NCI-H446 (cell line): ENCODE results near the gene C10orf143.
"Not testable (repeated sequence)": the region's sequence is repeated elsewhere in the genome, so short reads cannot be mapped to it uniquely, and the experiment has no call there.

Experiments used
- DNase-seq, 2 experiments: peaks; one replicate each; lab custom pipeline; 2025; lab: John Stamatoyannopoulos, UW

Gene C10orf143

DNA sequence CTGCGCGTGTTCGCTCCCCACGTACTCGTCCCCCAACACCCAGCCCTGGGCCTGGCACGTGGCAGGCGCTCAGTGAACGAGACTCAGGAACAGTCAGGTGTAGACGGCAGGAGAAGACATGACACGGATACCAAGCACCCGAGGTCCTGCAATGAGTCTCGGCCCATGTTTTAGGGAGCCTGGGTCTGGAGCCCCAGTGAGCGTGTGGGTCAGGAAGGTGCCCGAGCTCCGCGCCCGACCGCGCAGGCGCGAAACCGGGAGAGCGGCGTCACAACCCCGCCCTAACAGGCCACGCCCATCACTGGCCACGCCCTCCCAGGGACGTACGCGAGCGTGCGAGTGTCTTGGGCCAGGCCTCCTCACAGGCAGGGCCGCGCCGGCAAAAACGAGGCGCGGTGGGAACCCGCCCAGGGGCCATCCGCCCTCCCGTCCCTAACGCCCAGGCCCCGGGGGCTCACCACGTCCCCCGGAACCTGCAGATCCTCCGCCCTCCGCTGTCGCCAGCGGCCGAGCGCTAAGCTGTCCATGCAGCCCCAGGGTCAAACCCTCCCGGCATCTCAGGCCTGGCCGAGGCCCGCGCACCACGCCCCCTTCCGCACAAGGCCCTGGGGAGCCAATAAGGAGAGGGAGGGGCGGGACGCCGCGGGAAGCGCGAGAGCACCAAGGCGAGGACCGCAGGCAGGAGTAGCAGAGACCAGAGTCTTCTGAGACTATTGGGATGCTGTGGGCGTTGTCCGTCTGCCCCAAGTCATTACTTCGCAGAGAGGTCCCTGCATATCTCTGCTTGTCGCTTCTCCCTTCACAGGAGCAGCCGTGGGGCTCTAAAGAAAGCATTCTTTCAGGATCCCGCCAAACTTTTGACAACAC lies at the start of gene C10orf143:
Gene C10orf143 (minus strand): TSS at position 585 of the 867 bp plus-strand sequence. CDS start 58 bp downstream, at position 527.
- DNase-seq = peak; percentile 84 to 91

DNA sequence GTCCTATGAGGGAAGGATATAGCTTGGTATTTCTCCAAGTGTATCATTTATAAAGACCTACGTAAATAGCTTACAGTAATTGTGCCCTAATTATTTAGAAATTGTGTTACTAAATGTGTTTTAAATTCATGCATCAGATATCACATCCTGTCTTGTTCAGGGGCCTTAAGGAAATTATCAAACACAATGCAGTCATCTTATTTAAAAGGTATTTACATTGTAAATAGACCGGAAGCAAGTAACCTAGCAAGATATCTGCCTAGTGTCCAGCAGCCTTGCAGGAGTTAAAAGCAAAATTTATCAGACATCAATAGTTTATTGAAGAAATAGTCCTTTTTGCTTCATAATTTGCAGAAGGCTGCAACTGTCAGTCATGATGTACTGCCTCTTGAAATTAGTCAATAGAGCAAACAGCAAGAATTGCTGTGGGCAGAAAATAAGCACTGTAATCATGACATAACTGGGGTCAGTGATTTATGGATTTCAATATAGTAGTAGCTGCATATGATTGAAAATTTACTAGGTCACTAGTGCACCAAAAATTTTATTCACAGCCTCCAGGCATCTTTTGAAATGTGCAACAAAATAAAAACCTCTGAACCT lies 48.7 kb upstream of the C10orf143 start:
- no peak for DNase-seq

DNA sequence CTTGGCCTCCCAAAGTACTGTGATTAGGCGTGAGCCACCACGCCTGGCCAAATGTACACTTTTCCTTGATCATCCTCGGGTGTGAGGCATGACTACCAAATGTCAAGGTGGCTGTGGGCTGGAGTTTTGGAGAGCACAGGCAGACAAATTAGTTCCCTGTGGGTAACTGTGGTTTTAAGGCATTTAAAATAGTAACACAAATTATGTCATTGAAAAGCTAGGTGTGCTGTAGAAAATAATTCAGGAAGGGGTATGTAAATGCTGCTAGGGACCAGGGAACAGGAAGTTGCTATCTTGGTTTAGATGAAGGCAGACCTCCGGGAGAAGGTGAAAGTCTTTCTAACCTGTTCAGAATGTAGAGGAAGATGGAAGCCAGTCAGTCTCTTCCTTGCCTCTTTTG lies 35.4 kb upstream of the C10orf143 start:
- no peak for DNase-seq

DNA sequence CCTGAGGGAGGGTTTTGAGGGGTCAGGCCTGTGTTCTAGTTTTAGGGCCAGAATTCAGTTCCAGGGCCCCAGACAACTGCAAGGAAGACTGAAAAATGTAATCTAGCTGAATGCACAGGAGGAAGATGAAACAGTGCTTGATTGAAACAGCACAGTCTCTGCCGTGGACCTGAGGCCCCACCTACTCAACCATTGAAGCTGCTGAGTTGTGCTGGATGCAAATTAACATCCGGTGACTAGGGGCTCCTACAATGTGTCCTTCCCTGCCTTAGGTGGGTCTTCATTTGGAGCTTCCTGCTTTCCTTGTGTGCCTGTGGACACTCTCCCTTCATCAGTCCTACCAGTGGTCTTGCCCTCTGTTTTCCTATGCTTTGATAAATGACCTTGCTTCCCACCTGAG lies 31.2 kb upstream of the C10orf143 start:
- no peak for DNase-seq

DNA sequence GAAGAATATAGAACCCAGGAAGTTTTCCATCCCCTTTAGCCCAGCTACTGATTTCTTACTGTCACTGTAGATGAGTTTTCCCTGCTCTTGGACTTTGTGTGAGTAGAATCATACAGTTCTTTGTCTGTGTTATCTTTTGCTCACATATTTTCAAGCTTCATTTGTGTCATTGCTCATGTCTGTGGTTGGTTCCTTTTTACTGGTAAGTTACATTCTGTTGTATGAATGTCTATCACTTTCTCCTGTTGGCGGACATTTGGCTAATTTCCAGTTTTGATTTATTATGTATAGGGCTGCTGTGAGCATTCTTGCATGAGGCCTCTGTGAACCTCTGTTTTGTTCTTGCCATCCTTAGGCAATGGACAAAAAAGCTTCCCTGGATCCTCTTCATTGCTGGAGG lies 30.8 kb upstream of the C10orf143 start:
- no peak for DNase-seq

DNA sequence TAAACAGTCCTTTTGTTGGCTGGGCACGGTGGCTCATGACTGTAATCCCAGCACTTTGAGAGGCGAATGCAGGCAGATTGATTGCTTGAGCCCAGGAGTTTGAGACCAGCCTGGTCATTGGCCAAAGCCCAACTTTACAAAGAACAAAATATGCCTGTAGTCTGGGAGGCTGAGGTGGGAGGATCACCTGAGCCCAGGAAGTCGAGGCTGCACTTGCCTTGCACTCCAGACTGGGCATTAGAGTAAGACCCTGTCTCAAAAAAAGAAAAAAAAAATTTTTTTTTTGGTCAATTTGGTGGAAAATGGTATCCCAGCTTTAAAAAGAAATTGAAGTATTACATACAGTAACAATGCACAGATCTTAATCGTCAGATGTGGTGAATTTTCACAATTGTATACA lies 30.4 kb upstream of the C10orf143 start:
- DNase-seq = no peak

DNA sequence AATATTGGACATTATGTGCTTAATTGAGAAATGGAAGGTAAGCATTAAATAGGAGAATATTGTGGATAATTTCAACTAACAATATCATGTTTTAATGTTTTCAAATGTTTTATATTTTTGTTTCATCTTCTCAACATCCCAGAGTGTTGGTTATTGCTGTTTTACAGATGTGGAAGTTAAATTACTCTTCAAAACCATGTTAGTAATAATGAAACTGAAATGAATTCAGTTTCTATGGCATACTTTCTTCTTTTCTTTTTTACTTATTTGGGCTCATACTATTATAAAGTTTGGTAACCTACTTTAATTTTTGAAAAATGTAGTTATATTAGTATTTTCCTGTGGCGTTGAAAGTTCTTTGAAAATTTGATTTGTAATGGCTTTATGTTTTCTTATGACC lies 29.8 kb upstream of the C10orf143 start:
- no peak for DNase-seq

DNA sequence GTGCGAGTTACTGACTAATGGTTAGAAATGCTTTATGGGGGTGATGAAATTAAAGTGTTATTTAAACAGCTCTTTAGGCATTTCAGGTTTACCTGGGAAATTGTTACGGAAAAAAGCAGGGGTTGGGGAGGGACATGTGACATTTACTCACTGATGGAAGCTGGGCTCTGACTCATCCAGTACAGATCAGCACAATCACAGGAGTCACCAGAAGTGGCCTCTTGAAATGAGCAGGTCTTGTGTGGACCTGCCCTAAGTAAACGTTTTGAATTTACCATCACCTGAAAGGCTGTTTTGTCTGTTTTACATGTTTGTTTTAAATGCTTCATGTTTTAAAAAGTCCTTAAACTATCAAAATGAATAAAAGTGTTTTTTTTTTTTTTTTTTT lies 27.8 kb upstream of the C10orf143 start:
- no peak for DNase-seq

DNA sequence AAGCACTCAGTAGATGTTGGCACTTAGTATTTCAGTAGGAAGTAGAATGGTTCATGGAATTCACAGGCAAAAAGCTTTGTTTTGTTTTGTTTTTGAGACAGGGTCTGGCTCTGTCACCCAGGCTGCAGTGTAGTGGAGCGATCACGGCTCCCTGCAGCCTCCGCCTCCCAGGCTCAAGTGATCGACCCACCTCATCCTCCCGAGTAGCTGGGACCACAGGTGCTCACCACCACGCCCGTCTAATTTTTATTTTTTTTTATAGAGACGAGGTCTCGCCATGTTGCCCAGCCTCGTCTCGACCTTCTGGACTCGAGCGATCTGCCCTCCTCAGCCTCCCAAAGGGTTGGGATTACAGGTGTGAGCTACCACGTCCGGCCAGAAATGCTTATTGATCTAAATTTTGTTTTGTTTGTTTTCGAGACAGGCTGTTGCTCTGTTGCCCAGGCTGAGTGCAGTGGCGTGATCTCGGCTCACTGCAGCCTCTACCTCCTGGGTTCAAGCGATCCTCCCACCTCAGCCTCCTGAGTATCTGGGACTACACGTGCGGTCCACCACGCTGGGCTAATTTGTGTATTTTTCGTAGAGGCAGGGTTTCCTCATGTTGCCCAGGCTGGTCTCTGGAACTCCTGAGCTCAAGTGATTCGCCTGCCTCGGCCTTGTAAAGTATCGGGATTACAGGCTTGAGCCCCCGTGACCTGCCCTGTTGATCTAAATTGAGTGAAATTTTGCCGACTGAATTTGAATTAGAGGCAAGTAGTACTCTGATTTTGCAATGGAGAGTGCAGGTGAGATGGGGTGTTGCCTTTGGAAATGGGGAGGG lies 27.2 kb upstream of the C10orf143 start:
- DNase-seq = no peak

DNA sequence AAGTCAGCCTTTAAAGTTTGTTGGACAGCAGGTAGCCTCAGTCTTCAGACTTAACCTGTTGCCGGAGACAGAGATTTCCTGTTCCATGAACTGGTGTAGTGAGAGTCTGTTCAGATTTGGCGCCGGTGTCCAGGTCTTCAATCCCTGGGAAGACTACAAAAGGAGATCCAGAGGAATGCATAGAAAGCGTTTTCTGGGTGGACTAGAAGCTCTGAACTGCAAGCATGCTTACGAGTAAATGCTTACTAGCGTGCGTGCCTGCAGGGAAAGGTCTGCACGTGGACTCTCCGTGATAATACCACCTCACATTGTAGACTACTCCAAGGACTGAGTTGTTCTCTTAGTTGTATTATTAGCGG lies 26.4 kb upstream of the C10orf143 start:
- DNase-seq = no peak

DNA sequence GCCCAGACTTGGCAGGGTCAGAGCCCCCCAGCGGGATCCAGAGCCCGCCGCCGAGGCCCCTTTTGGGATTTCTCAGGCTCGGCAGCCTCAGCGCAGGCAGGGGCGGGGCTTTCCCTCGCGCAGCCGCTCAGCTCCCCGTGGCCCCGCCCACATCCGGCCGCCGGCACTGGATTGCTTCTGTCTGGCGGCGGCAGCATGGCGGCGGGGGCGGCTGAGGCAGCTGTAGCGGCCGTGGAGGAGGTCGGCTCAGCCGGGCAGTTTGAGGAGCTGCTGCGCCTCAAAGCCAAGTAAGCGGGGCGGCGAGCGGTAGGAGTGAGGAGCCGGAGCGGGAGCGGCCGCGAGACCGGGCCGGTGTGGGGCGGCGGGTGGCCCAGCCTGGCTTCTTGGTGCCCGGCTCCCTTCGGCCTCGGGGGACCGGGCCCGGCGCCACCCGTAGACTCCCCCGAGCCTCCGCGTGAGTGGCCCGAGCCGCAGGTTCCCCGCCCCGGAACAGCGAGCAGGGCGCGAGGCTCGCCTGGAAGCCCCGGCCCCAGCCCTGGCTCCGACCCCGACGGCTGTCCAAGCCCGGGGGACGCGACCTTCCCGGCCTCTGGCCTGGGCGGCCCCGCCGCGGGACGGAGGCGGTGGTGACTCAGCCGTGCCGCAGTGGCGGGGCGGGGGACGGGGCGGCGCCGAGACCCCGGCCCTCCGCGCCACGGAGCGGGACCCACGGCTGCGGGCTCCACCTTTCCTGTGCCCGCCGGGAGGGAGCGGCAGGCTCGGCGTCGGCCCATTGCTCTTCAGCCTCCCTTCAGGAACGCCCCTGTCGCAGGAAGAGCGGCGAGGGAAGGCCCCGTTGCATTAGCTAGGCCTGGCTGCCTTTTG lies 25.8 kb upstream of the C10orf143 start, which contains the start of gene GLRX3:
Gene GLRX3 (plus strand): TSS at position 166 of the 864 bp plus-strand sequence. CDS start 30 bp downstream, at position 196.
- peak; percentile 27 to 75 for DNase-seq

DNA sequence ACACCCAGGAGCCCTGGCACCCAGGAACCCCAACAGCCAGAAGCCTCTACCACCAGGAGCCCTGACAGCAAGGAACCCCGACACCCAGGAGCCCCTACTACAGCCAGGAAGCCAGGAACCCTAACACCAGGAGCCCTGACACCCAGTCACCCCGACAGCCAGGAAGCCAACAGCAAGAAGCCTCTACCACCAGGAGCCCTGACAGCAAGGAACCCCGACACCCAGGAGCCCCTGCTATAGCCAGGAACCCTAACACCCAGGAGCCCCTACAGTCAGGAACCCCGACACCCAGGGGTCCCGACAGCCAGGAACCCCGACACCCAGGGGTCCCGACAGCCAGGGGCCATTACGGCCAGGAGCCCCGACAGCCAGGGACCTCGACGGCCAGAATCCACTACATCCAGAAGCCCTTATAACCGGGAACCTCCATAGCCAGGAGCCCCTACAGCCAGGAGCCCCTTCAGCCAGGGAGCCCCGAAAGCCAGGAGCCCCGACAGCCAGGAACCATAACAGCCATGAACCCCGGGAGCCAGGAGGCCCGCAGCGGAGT lies 25.1 kb upstream of the C10orf143 start:
- DNase-seq = no peak

DNA sequence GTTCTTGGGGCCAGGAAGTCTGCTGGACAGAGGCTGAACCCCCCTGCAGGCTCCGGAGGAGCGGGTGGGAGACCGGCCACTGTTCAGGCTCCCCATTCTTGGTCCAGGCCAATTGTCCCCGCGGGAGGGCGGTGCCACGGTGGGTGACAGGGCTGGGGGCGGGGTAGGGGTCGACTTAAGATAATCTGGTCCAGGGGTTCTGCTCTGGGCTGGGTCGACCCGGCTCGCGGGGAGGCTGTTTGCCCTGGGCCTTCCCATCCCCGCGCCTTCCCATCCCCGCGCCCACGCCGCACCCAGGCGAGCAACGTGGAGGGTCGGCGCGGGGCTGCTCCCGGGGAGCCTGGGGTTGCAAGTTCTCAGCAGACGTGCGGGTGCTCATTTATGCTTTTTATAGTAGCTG lies 18.3 kb upstream of the C10orf143 start:
- DNase-seq = no peak

DNA sequence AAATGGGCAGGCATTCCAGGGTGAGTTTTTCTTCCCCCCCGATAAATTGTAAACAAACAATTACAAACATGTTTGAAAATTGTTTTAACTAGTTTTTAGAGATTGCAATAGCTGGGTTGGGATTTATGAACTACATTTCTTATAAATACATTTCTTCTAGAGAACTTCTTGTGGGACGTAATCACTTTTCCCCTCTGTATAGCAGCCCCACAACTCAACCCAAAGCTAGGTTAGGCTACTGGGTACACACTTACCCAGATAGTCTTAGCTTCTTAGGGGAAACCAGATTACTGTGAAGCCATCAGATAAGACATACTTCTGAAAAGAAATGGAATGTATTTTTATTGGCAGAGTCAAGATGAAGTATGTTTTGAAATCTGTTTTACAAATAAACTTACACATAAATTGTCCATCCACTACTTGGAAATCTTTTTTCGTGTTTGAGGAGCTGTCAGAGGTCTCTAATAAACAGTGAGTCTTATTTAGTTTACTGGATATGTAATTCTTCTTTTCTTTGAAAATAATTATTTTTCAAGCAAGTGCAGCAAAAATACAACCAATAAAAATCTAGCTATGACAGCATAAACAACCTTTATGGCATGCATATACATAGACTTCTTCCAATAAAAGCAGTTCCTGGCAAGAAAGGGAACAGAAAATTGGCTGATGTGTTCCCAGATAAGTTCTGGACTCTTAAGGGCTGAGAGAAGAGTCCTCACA lies 17.6 kb upstream of the C10orf143 start:
- no peak for DNase-seq

DNA sequence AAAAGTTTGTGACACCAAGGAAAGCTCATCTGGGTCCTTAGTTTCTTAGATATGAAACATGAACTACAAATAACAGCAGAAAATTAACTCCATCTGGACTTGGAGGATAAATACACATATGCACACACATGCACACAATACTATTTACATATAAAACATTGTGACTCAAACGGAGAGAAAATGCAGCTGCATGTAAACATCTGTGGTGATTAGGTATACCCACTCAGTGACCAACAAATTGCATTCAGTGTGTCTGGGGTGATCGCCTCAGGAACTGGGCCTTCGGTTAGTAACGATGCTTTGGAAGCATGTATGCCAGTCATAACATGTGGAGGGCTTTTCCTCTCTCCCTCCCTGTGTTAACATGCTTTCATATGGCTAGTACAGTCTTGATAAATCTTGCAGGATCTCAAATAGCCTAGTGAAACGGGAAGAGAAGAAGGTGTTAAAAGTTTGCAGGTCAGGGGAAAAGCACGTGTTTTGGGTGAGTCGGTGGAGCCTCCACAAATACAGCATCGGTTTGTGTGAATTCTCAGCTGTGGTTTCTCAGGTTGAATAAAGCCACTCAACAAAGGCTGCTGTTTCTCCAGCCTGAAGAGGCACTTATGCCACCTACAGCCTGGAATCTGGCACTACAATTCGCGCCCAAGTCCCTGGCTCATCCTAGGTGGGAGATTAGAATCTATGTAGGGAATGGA lies 16.9 kb upstream of the C10orf143 start:
- DNase-seq = peak; percentile 40 to 46

DNA sequence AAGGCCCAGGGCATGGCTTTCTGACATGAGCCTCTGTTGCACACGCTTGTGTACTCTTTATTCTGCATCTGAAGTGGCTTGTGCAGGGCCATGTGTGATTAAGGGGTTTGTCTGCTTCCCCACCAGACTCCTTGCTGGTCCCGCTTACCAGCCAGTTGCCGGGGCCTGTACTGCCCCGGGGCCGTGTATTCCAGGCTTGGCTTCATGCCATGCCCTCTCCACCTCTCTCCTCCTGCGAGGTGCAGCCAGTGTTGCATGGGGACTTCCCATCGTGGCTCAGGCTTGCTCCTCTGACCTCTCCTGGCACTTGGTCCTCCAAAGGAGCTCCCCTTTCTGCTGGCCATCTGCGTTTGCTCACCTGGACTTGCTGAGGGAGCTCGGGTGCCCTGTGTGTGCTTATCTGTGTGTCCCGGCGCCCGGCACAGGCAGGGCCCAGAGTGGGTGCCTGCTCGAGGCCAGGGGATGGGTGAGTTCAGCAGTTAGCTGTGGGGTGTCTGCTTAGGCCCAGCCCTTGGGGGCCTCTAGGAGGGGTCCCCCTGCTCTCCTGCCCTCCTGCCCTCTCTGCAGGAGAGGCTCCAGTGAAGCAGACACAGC lies 11.0 kb upstream of the C10orf143 start:
- no peak for DNase-seq

DNA sequence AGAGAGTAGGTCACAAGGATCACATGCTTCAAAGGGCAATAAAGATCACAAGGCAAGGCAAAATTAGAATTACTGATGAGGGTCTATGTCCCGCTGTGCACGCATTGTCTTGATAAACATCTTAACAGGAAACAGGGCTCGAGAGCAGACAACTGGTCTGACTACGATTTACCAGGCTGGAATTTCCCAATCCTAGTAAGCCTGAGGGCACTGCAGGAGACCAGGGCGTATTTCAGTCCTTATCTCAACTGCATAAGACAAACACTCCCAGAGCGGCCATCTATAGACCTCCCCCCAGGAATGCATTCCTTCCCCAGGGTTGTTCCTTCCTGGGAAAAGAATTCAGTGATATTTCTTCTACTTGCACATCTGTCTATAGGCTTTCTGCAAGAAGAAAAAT lies 6.9 kb upstream of the C10orf143 start:
- DNase-seq = not testable (repeated sequence)

DNA sequence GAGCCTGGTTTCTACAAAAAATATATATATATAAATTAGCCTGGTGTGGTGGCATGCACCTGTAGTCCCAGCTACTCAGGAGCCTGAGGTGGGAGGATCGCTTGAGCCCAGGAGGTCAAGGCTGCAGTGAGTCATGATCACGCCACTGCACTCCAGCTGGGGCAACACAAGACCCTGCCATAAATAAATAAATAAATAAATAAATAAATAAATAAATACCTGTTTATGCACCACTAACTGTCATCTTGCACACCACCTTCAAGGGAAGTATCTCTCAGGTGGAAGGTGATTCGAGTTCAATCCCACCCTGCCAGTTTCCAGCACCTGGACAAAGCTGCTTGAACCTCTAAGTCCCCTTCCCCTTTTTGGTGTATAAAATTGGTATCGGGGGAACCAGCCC lies 6.3 kb upstream of the C10orf143 start:
- not testable (repeated sequence) for DNase-seq

DNA sequence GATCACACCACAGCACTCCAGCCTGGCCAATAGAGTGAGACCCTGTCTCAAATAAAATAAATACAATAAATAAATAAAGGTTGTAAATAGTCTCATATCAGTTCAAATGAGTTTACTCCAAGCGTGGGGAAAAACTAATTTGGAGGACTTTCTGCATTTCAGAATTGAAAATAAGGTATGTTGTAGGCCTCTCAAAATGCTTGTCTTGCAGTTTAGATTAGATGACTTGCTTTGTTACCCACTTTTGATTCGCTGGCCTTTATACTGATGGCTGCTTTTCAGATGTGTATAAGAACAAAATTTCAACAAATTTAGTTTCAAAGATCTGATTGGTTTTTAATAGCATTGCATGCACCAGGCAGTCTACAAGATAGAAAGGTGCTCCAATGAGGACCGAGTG lies 2.2 kb upstream of the C10orf143 start:
- DNase-seq = no peak

DNA sequence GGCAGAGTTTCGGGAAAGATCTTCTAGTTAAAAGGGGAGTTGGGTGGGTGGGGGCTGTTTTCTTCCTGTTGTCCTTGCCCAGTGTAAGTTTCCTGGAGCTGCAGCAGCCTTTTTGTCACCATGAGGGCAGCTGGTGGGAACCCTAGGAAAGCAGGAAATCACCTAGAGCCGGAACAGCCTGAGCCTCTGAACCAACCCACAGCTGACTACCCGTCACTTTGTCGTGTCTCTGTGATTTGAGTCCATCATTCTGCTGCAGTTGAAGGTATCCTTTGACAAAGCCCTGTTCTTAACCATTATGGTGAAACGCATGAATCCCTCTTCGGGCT lies 1.2 kb upstream of the C10orf143 start:
- DNase-seq = no peak
